GM13976 (cell line): ENCODE data around the gene DST.

ENCODE experiments used
- DNase-seq: peaks from one replicate; pipeline ENCODE4 v3.0.0; 2012; ENCODE audit warnings: low spot score
- CTCF ChIP-seq: IDR thresholded peaks from 2 replicates; pipeline ENCODE4 v1.5.1; 2012; ENCODE audit warnings: borderline replicate concordance, mild to moderate bottlenecking; ENCODE audit not compliant: insufficient read depth; ENCODE audit errors: extremely low read depth, missing control alignments, control extremely low read depth
- in situ Hi-C: fragments of 300-500 bp; cut with MboI; formaldehyde crosslinking; loops from one replicate; pipeline ENCODE4 v1.12.0; 2022; ENCODE audit warnings: low sequenced_read_pairs, mixed read lengths, inconsistent platforms; ENCODE audit not compliant: unreplicated experiment

DST gene

GRCh38 chr6:56525974-56526789, 116.5 kb downstream of the DST start:
- DNase-seq: no peak
- TF ChIP-seq CTCF: no peak
- in situ Hi-C loops: no loop called here

GRCh38 chr6:56524891-56525703, 117.6 kb downstream of the DST start:
- in situ Hi-C loops: no loop called here
- DNase-seq: no peak
- no peak for TF ChIP-seq CTCF

GRCh38 chr6:56522495-56523270, 120.0 kb downstream of the DST start:
- no peak for TF ChIP-seq CTCF
- in situ Hi-C loops: no loop called here
- DNase-seq: no peak

GRCh38 chr6:56521976-56522375, 120.7 kb downstream of the DST start:
- no peak for TF ChIP-seq CTCF
- in situ Hi-C loops: no loop called here
- DNase-seq: no peak

- in situ Hi-C loops: no loop called here
- no peak for DNase-seq
- no peak for TF ChIP-seq CTCF
Observed at GRCh38 chr6:56521454-56521853, 121.2 kb downstream of the DST start.

- TF ChIP-seq CTCF: no peak
- DNase-seq: no peak
- in situ Hi-C loops: no loop called here
Observed at GRCh38 chr6:56520218-56520617, 122.5 kb downstream of the DST start.
